Neural cell (in vitro differentiated cells): ENCODE data around the gene P4HA2. TPM values are rescaled to one million over a fixed set of nuclear protein-coding genes. Genes with fewer than 3 reads are reported as not detected.

Source experiments
- H2AFZ ChIP-seq: fragments of 200-600, 300-800 bp; sonication (generic), shearing (Covaris generic); 2 replicates; pipeline ENCODE4 v1.6.0; 2014; ENCODE audit warnings: low read depth, mild to moderate bottlenecking, antibody characterized with exemption, low read length, moderate library complexity
- H3F3A ChIP-seq: fragments of 200-600 bp; shearing (Covaris generic); 2 replicates; pipeline ENCODE4 v1.6.1; 2016; ENCODE audit warnings: mild to moderate bottlenecking, moderate library complexity, mixed read lengths, antibody characterized with exemption, low read length; ENCODE audit not compliant: insufficient read depth, poor library complexity, severe bottlenecking
- H3K27ac ChIP-seq: fragments of 200-600, 300-800 bp; sonication (generic), shearing (Covaris generic); 2 replicates; pipeline ENCODE4 v1.5.1; 2014; ENCODE audit warnings: mild to moderate bottlenecking, low read length, moderate library complexity
- H3K27me3 ChIP-seq: fragments of 300-800, 200-600 bp; sonication (generic), shearing (Covaris generic); 2 replicates; pipeline ENCODE4 v1.6.0; 2014; ENCODE audit warnings: mild to moderate bottlenecking, low read depth, low read length, moderate library complexity; ENCODE audit not compliant: insufficient read depth
- H3K36me3 ChIP-seq: fragments of 300-800, 200-600 bp; sonication (generic), shearing (Covaris generic); 2 replicates; pipeline ENCODE4 v1.5.1; 2014; ENCODE audit warnings: mild to moderate bottlenecking, antibody characterized with exemption, low read length, moderate library complexity; ENCODE audit not compliant: insufficient read depth
- H3K4me2 ChIP-seq: fragments of 300-800, 200-600 bp; sonication (generic), shearing (Covaris generic); 2 replicates; pipeline ENCODE4 v1.6.0; 2014; ENCODE audit warnings: mild to moderate bottlenecking, low read length
- H3K4me3 ChIP-seq: fragments of 300-800, 200-600 bp; sonication (generic), shearing (Covaris generic); 2 replicates; pipeline ENCODE4 v1.5.1; 2014; ENCODE audit warnings: mild to moderate bottlenecking, low read length, moderate library complexity
- H3K79me2 ChIP-seq: fragments of 200-600 bp; shearing (Covaris generic); replicated peaks from 2 replicates; pipeline ENCODE4 v1.6.0; 2014; ENCODE audit warnings: mild to moderate bottlenecking, low read length, moderate library complexity; ENCODE audit not compliant: insufficient read depth
- H3K9ac ChIP-seq: fragments of 300-800, 200-600 bp; sonication (generic), shearing (Covaris generic); 2 replicates; pipeline ENCODE4 v1.6.1; 2016; ENCODE audit warnings: mild to moderate bottlenecking, low read length, mixed read lengths
- H3K9me2 ChIP-seq: fragments of 200-600 bp; shearing (Covaris generic); 2 replicates; pipeline ENCODE4 v1.6.1; 2016; ENCODE audit warnings: mild to moderate bottlenecking, low read length, mixed read lengths; ENCODE audit not compliant: insufficient read depth
- H3K9me3 ChIP-seq: fragments of 200-600, 300-800 bp; sonication (generic), shearing (Covaris generic); 2 replicates; pipeline ENCODE4 v1.6.1; 2016; ENCODE audit warnings: mild to moderate bottlenecking, mixed run types, low read length, moderate library complexity, mixed read lengths
- H4K20me1 ChIP-seq: fragments of 200-600 bp; shearing (Covaris generic); 2 replicates; pipeline ENCODE4 v1.6.1; 2016; ENCODE audit warnings: mild to moderate bottlenecking, mixed run types; ENCODE audit not compliant: insufficient read depth
- CTCF ChIP-seq: fragments of 450-650 bp; IDR thresholded peaks from 2 replicates; pipeline ENCODE4 v1.5.1; 2014; ENCODE audit warnings: antibody characterized with exemption, mild to moderate bottlenecking, moderate library complexity; ENCODE audit not compliant: poor library complexity, severe bottlenecking
- EP300 ChIP-seq: fragments of 450-650 bp; conservative IDR thresholded peaks from 2 replicates; pipeline ENCODE4 v1.6.1; 2014; ENCODE audit warnings: antibody characterized with exemption, mild to moderate bottlenecking, moderate library complexity; ENCODE audit not compliant: poor library complexity, severe bottlenecking
- EZH2 ChIP-seq: fragments of 200-600, 300-800 bp; shearing (Covaris generic), sonication (generic); IDR thresholded peaks from 2 replicates; pipeline ENCODE4 v1.6.1; 2014; ENCODE audit warnings: antibody characterized with exemption, low read length, borderline replicate concordance, mild to moderate bottlenecking; ENCODE audit not compliant: insufficient read depth, poor library complexity, severe bottlenecking
- MXI1 ChIP-seq: fragments of 450-650 bp; conservative IDR thresholded peaks from 2 replicates; pipeline ENCODE4 v1.6.1; 2014; ENCODE audit warnings: antibody characterized with exemption, mild to moderate bottlenecking; ENCODE audit not compliant: poor library complexity, severe bottlenecking
- POLR2AphosphoS5 ChIP-seq: IDR thresholded peaks from 2 replicates; pipeline ENCODE4 v1.6.1; 2012
- RAD21 ChIP-seq: fragments of 450-650 bp; conservative IDR thresholded peaks from 2 replicates; pipeline ENCODE4 v1.6.1; 2014; ENCODE audit warnings: antibody characterized with exemption, mild to moderate bottlenecking, moderate library complexity
- REST ChIP-seq: IDR thresholded peaks from 2 replicates; pipeline ENCODE4 v1.6.1; 2012; ENCODE audit warnings: borderline replicate concordance
- SMC3 ChIP-seq: fragments of 450-650 bp; conservative IDR thresholded peaks from 2 replicates; pipeline ENCODE4 v1.6.1; 2014; ENCODE audit warnings: antibody characterized with exemption, mild to moderate bottlenecking, moderate library complexity; ENCODE audit not compliant: poor library complexity
- TAF1 ChIP-seq: IDR thresholded peaks from 2 replicates; pipeline ENCODE4 v1.6.1; 2012; ENCODE audit warnings: low read depth
- polyA minus RNA-seq: library from RNA; depleted of rRNA, polyadenylated mRNA; stranded (reverse); fragments of >200 nt; gene quantifications from 2 replicates; pipeline ENCODE4 v1.2.3, GENCODE V29; 2014
- polyA plus RNA-seq: library from polyadenylated mRNA; depleted of rRNA; stranded (reverse); fragments of >200 nt; gene quantifications from 2 replicates; pipeline ENCODE4 v1.2.3, GENCODE V29; 2014

Gene P4HA2
- polyA plus RNA-seq (1.4 and 1.8 TPM in 2 replicates), polyA minus RNA-seq (2.2 and 2.3 TPM in 2 replicates)

- Histone ChIP-seq H4K20me1 (no peaks in the 10 kb centered on the region), H3K9ac (peak within 1 kb of the TSS; percentile 58), H3K9me2 (no peaks in the 10 kb centered on the region), H3K36me3 (no peaks in the 10 kb centered on the region), H3K4me3 (peak within 1 kb of the TSS; percentile 75), H3K79me2 (no peaks in the 10 kb centered on the region), H3K27ac (no peak within 1 kb of the TSS), H2AFZ (peak within 1 kb of the TSS; percentile 45), H3K27me3 (peaks cover 10% of the 10 kb centered on the region), H3F3A (no peaks in the 10 kb centered on the region), H3K9me3 (no peaks in the 10 kb centered on the region), H3K4me2 (peak within 1 kb of the TSS; percentile 48)
- TF ChIP-seq MXI1 (peak; percentile 9), POLR2AphosphoS5 (no peak), RAD21 (no peak), TAF1 (no peak), CTCF (peak; percentile 29)
Measured at GRCh38 chr5:132227485-132228240, at the start of gene P4HA2. TSS of gene P4HA2 (minus strand) at chr5:132227853. CDS start at chr5:132218626, 9,227 bp downstream.

- H3K9me2 ChIP-seq = no peaks in the 10 kb centered on the region
- H2AFZ ChIP-seq = no peak overlapping the region
- H3K9me3 ChIP-seq = no peaks in the 10 kb centered on the region
- H4K20me1 ChIP-seq = no peaks in the 10 kb centered on the region
- H3K79me2 ChIP-seq = no peaks in the 10 kb centered on the region
- H3K27ac ChIP-seq = no peak overlapping the region
- no peaks in the 10 kb centered on the region for H3K36me3 ChIP-seq
- no peaks in the 10 kb centered on the region for H3K27me3 ChIP-seq
- H3K4me3 ChIP-seq = no peak overlapping the region
- no peaks in the 10 kb centered on the region for H3F3A ChIP-seq
- TF ChIP-seq MXI1 (no peak), EZH2 (no peak), TAF1 (no peak), POLR2AphosphoS5 (no peak), EP300 (no peak), CTCF (no peak), RAD21 (no peak), SMC3 (no peak), REST (no peak)
- H3K9ac ChIP-seq = no peak overlapping the region
- H3K4me2 ChIP-seq = no peak overlapping the region
Measured at GRCh38 chr5:132277256-132277655, 49.6 kb upstream of the P4HA2 start.
